ENCODE measurements around the gene DUSP19. TPM values are rescaled to one million over a fixed set of nuclear protein-coding genes. Genes with fewer than 3 reads are reported as not detected.

Gene DUSP19
- total RNA-seq, 2 experiments from 2014 or later = 5.0 to 6.0 TPM

- Mint-ChIP-seq H3K36me3 (ENCODE audit: low read depth) (no peaks in the 10 kb centered on the region), H3K4me1 (ENCODE audit: low read depth) (peaks cover 6% of the 10 kb centered on the region), H3K4me3 (peak overlapping the region; percentile 93), H3K27me3 (ENCODE audit: low read depth) (no peaks in the 10 kb centered on the region), H3K9me3 (no peaks in the 10 kb centered on the region), H3K27ac (no peak overlapping the region)
- CTCF ChIA-PET = interaction anchor here (0.6 kb wide), 2 partner anchors 20 to 34 kb away, joined by 5 read pairs; no protein-coding TSS in a partner anchor
- intact Hi-C loops (cut with micrococcal nuclease) = loop anchor here (1.0 kb wide), 3 partner anchors 40 to 362 kb away; partner anchors contain the start of genes DNAJC10, NCKAP1 and NUP35
- DNase-seq = no peak
These were observed 434 bp upstream of the DUSP19 start for GRCh38 chr2:183078163-183078463.

- H3K27ac Mint-ChIP-seq = peak overlapping the region; percentile 6
- CTCF ChIA-PET = interaction anchor here (0.6 to 0.7 kb wide), 2 partner anchors 79 to 99 kb away, joined by 3 read pairs; no protein-coding TSS in a partner anchor
- H3K4me3 Mint-ChIP-seq = peak overlapping the region; percentile 93
- H3K4me1 Mint-ChIP-seq (ENCODE audit: low read depth) = peaks cover 6% of the 10 kb centered on the region
- no peak for DNase-seq
- no peaks in the 10 kb centered on the region for H3K36me3 Mint-ChIP-seq (ENCODE audit: low read depth)
- no peaks in the 10 kb centered on the region for H3K9me3 Mint-ChIP-seq
- no peaks in the 10 kb centered on the region for H3K27me3 Mint-ChIP-seq (ENCODE audit: low read depth)
- intact Hi-C loops (cut with micrococcal nuclease) = no loop called here
These were observed 710 bp downstream of the DUSP19 start for GRCh38 chr2:183079139-183079775.

- H3K9me3 Mint-ChIP-seq = no peaks in the 10 kb centered on the region
- peaks cover 6% of the 10 kb centered on the region for H3K4me1 Mint-ChIP-seq (ENCODE audit: low read depth)
- intact Hi-C loops (cut with micrococcal nuclease) = no loop called here
- no peaks in the 10 kb centered on the region for H3K36me3 Mint-ChIP-seq (ENCODE audit: low read depth)
- no peak overlapping the region for H3K4me3 Mint-ChIP-seq
- no peak overlapping the region for H3K27ac Mint-ChIP-seq
- DNase-seq = no peak
- no peaks in the 10 kb centered on the region for H3K27me3 Mint-ChIP-seq (ENCODE audit: low read depth)
- CTCF ChIA-PET = interaction anchor here (0.7 kb wide), 2 partner anchors 24 to 680 kb away, joined by 3 read pairs; no protein-coding TSS in a partner anchor
These were observed 3.4 kb downstream of the DUSP19 start for GRCh38 chr2:183081911-183082310.

- intact Hi-C loops (cut with micrococcal nuclease) = no loop called here
- no peak for DNase-seq
- CTCF ChIA-PET = no interaction called here
- no peaks in the 10 kb centered on the region for H3K27me3 Mint-ChIP-seq (ENCODE audit: low read depth)
- H3K36me3 Mint-ChIP-seq (ENCODE audit: low read depth) = peaks cover 1% of the 10 kb centered on the region
- no peak overlapping the region for H3K27ac Mint-ChIP-seq
- H3K4me1 Mint-ChIP-seq (ENCODE audit: low read depth) = no peaks in the 10 kb centered on the region
- H3K4me3 Mint-ChIP-seq = no peak overlapping the region
- no peaks in the 10 kb centered on the region for H3K9me3 Mint-ChIP-seq
These were observed 9.5 kb downstream of the DUSP19 start for GRCh38 chr2:183088061-183088460.

- no peak for DNase-seq
- Mint-ChIP-seq H3K27me3 (ENCODE audit: low read depth) (no peaks in the 10 kb centered on the region), H3K9me3 (no peaks in the 10 kb centered on the region), H3K4me1 (ENCODE audit: low read depth) (peaks cover under 1% of the 10 kb centered on the region), H3K27ac (no peak overlapping the region), H3K36me3 (ENCODE audit: low read depth) (peaks cover 1% of the 10 kb centered on the region), H3K4me3 (no peak overlapping the region)
- intact Hi-C loops (cut with micrococcal nuclease) = no loop called here
- CTCF ChIA-PET = interaction anchor here (0.9 kb wide), 1 partner anchor 18 kb away, joined by 3 read pairs; no protein-coding TSS in a partner anchor
These were observed 10.8 kb downstream of the DUSP19 start for GRCh38 chr2:183089192-183089851.

- intact Hi-C loops (cut with micrococcal nuclease) = no loop called here
- DNase-seq = no peak
- H3K27ac Mint-ChIP-seq = no peak overlapping the region
- H3K27me3 Mint-ChIP-seq (ENCODE audit: low read depth) = no peaks in the 10 kb centered on the region
- CTCF ChIA-PET = no interaction called here
- peaks cover 1% of the 10 kb centered on the region for H3K36me3 Mint-ChIP-seq (ENCODE audit: low read depth)
- peaks cover 3% of the 10 kb centered on the region for H3K4me1 Mint-ChIP-seq (ENCODE audit: low read depth)
- H3K9me3 Mint-ChIP-seq = no peaks in the 10 kb centered on the region
- H3K4me3 Mint-ChIP-seq = no peak overlapping the region
These were observed 12.9 kb downstream of the DUSP19 start for GRCh38 chr2:183091318-183091953.

- H3K4me3 Mint-ChIP-seq = no peak overlapping the region
- H3K4me1 Mint-ChIP-seq (ENCODE audit: low read depth) = peaks cover 3% of the 10 kb centered on the region
- H3K27me3 Mint-ChIP-seq (ENCODE audit: low read depth) = no peaks in the 10 kb centered on the region
- H3K27ac Mint-ChIP-seq = no peak overlapping the region
- DNase-seq = no peak
- peaks cover 1% of the 10 kb centered on the region for H3K36me3 Mint-ChIP-seq (ENCODE audit: low read depth)
- H3K9me3 Mint-ChIP-seq = no peaks in the 10 kb centered on the region
- CTCF ChIA-PET = no interaction called here
- intact Hi-C loops (cut with micrococcal nuclease) = no loop called here
These were observed 13.4 kb downstream of the DUSP19 start for GRCh38 chr2:183091954-183092345.

- Mint-ChIP-seq H3K27ac (no peak overlapping the region), H3K36me3 (ENCODE audit: low read depth) (no peaks in the 10 kb centered on the region), H3K27me3 (ENCODE audit: low read depth) (no peaks in the 10 kb centered on the region), H3K4me3 (no peak overlapping the region), H3K4me1 (ENCODE audit: low read depth) (peaks cover 3% of the 10 kb centered on the region), H3K9me3 (no peaks in the 10 kb centered on the region)
- intact Hi-C loops (cut with micrococcal nuclease) = no loop called here
- DNase-seq = no peak
- CTCF ChIA-PET = interaction anchor here (0.9 to 1.2 kb wide), 2 partner anchors 25 to 45 kb away, joined by 3 read pairs; no protein-coding TSS in a partner anchor
These were observed 15.5 kb downstream of the DUSP19 start for GRCh38 chr2:183093857-183094657.

GRCh38 chr2:183105402-183106134 lies 27.0 kb downstream of the DUSP19 start:
- intact Hi-C loops (cut with micrococcal nuclease) = no loop called here
- DNase-seq = no peak
- Mint-ChIP-seq H3K27ac (no peak overlapping the region), H3K4me3 (no peak overlapping the region), H3K9me3 (no peaks in the 10 kb centered on the region), H3K36me3 (ENCODE audit: low read depth) (no peaks in the 10 kb centered on the region), H3K27me3 (ENCODE audit: low read depth) (peaks cover 6% of the 10 kb centered on the region), H3K4me1 (ENCODE audit: low read depth) (no peaks in the 10 kb centered on the region)
- CTCF ChIA-PET = interaction anchor here (0.5 kb wide), 1 partner anchor 24 kb away, joined by 3 read pairs; no protein-coding TSS in a partner anchor

GRCh38 chr2:183112577-183112976 lies 34.0 kb downstream of the DUSP19 start:
- no peak overlapping the region for H3K4me3 Mint-ChIP-seq
- no peaks in the 10 kb centered on the region for H3K9me3 Mint-ChIP-seq
- CTCF ChIA-PET = no interaction called here
- H3K36me3 Mint-ChIP-seq (ENCODE audit: low read depth) = no peaks in the 10 kb centered on the region
- H3K27me3 Mint-ChIP-seq (ENCODE audit: low read depth) = peaks cover 8% of the 10 kb centered on the region
- H3K27ac Mint-ChIP-seq = no peak overlapping the region
- DNase-seq = no peak
- intact Hi-C loops (cut with micrococcal nuclease) = no loop called here
- H3K4me1 Mint-ChIP-seq (ENCODE audit: low read depth) = no peaks in the 10 kb centered on the region

- no peaks in the 10 kb centered on the region for H3K9me3 Mint-ChIP-seq
- no peak for DNase-seq
- intact Hi-C loops (cut with micrococcal nuclease) = no loop called here
- no peak overlapping the region for H3K27ac Mint-ChIP-seq
- CTCF ChIA-PET = no interaction called here
- no peak overlapping the region for H3K4me3 Mint-ChIP-seq
- H3K36me3 Mint-ChIP-seq (ENCODE audit: low read depth) = no peaks in the 10 kb centered on the region
- no peaks in the 10 kb centered on the region for H3K4me1 Mint-ChIP-seq (ENCODE audit: low read depth)
- H3K27me3 Mint-ChIP-seq (ENCODE audit: low read depth) = peaks cover 14% of the 10 kb centered on the region
These were observed 35.1 kb downstream of the DUSP19 start for GRCh38 chr2:183113630-183114029.

- H3K9me3 Mint-ChIP-seq = no peaks in the 10 kb centered on the region
- no peak overlapping the region for H3K27ac Mint-ChIP-seq
- no peak overlapping the region for H3K4me3 Mint-ChIP-seq
- no peaks in the 10 kb centered on the region for H3K4me1 Mint-ChIP-seq (ENCODE audit: low read depth)
- CTCF ChIA-PET = no interaction called here
- H3K27me3 Mint-ChIP-seq (ENCODE audit: low read depth) = peaks cover 14% of the 10 kb centered on the region
- no peak for DNase-seq
- intact Hi-C loops (cut with micrococcal nuclease) = no loop called here
- H3K36me3 Mint-ChIP-seq (ENCODE audit: low read depth) = no peaks in the 10 kb centered on the region
These were observed 38.7 kb downstream of the DUSP19 start for GRCh38 chr2:183117226-183117625.
